Muscle layer of colon (tissue), 2 donors: ENCODE data around the gene CXCR2.
"Not testable (repeated sequence)": the region's sequence is repeated elsewhere in the genome, so short reads cannot be mapped to it uniquely, and the experiment has no call there.

Experiments
- H3K27ac ChIP-seq: one replicate; pipeline ENCODE4 v1.7.0; 2013; ENCODE audit warnings: low read depth, mild to moderate bottlenecking, low read length, moderate library complexity
- H3K27me3 ChIP-seq, 2 donors: one replicate each; pipeline ENCODE4 v1.7.0; 2013; ENCODE audit warnings: low read length in 2 of 2, mild to moderate bottlenecking in 2 of 2; ENCODE audit not compliant: insufficient read depth in 2 of 2, control insufficient read depth in 1 of 2
- H3K36me3 ChIP-seq: one replicate; pipeline ENCODE4 v1.7.0; 2013; ENCODE audit warnings: mild to moderate bottlenecking, low read length; ENCODE audit not compliant: insufficient read depth
- H3K4me1 ChIP-seq: one replicate; pipeline ENCODE4 v1.7.0; 2013; ENCODE audit warnings: mild to moderate bottlenecking, low read length; ENCODE audit not compliant: insufficient read depth
- H3K4me3 ChIP-seq, 2 donors: one replicate each; pipeline ENCODE4 v1.7.0; 2013; ENCODE audit warnings: low read length in 2 of 2, low read depth in 1 of 2, mild to moderate bottlenecking in 1 of 2, moderate library complexity in 1 of 2
- H3K9ac ChIP-seq: one replicate; pipeline ENCODE4 v1.7.0; 2013; ENCODE audit warnings: low read length
- H3K9me3 ChIP-seq: one replicate; pipeline ENCODE4 v1.7.0; 2013; ENCODE audit warnings: mild to moderate bottlenecking, low read length
- donor health status: abdominal sarcoma.
- donor health status: Adenocarcinoma of cecum.

CXCR2 gene

GRCh38 chr2:218168016-218168415 lies 42.2 kb downstream of the CXCR2 start:
- H3K4me3 ChIP-seq, result no peak overlapping the region
- H3K4me1 ChIP-seq, result no peaks in the 10 kb centered on the region
- H3K27me3 ChIP-seq, result no peaks in the 10 kb centered on the region
- no peak overlapping the region for H3K9ac ChIP-seq
- no peaks in the 10 kb centered on the region for H3K36me3 ChIP-seq
- no peak overlapping the region for H3K27ac ChIP-seq
- no peaks in the 10 kb centered on the region for H3K9me3 ChIP-seq

DNA sequence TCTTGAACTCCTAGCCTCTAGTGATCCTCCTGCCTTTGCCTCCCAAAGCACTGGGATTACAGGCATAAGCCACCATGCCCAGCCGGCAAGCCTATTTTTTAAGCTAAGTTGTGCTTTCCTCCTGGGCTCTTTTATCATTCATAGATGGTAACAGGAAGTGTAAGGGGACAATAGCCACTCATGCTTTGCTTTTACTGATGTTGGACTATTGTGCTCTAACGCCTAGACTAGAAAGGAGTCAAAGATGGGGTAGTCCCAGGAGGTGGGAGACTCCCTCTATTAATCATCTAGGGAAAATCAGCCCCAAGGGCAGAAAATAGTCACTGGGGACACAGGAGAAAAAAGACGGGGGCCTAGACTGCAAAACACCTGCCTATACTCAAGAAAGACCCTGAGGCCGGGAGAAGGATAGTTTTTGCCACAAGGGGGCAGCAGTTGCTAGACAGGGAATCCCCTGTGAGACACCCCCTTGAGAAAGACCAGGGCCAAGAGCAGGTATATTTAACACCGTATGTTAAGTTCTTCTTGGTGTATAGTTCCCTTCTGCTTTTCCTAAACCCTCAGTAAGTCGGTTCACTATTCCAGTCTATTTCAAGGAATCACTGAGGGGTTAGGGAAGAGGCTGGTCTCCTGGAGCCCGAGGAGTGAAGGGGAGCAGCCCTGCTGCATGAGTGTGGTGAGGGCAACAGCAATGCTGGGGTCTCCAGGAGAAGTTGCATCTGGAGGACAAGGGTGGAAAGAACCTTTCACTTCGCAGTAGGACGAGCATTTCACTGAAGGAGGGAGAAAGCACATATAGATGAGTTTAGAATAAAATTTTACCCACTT lies 43.0 kb downstream of the CXCR2 start:
- no peaks in the 10 kb centered on the region for H3K36me3 ChIP-seq
- no peak overlapping the region for H3K27ac ChIP-seq
- H3K9me3 ChIP-seq, result no peaks in the 10 kb centered on the region
- H3K27me3 ChIP-seq, result no peaks in the 10 kb centered on the region
- H3K4me1 ChIP-seq, result no peaks in the 10 kb centered on the region
- H3K9ac ChIP-seq, result no peak overlapping the region
- no peak overlapping the region for H3K4me3 ChIP-seq

- H3K27me3 ChIP-seq, result no peaks in the 10 kb centered on the region
- H3K4me1 ChIP-seq, result no peaks in the 10 kb centered on the region
- H3K9ac ChIP-seq, result no peak overlapping the region
- H3K36me3 ChIP-seq, result no peaks in the 10 kb centered on the region
- H3K4me3 ChIP-seq, result no peak overlapping the region
- H3K27ac ChIP-seq, result no peak overlapping the region
- no peaks in the 10 kb centered on the region for H3K9me3 ChIP-seq
Measured at GRCh38 chr2:218169757-218170546, 44.1 kb downstream of the CXCR2 start.

DNA sequence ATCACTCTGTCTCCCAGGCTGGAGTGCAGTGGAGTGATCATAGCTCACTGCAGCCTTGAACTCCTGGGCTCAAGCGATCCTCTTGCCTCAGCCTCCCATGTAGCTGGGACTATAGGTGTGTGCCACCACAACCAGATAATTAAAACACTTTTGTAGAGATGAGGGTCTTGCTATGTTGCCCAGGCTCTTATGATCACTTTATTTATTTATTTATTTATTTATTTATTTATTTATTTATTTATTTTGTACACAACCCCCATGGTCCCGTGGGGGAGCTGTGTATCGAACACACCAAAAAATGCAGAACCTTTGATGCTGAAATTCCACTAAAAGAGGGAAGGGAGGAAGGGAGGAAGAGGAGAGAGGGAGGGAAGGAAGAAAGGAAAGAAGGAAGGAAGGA lies 45.9 kb downstream of the CXCR2 start:
- H3K27ac ChIP-seq, H3K4me1 ChIP-seq, H3K9me3 ChIP-seq, H3K4me3 ChIP-seq, H3K36me3 ChIP-seq, H3K9ac ChIP-seq, H3K27me3 ChIP-seq: not testable (repeated sequence)

GRCh38 chr2:218172845-218173244 lies 47.0 kb downstream of the CXCR2 start:
- Histone ChIP-seq H3K4me1 (no peaks in the 10 kb centered on the region), H3K27ac (no peak overlapping the region), H3K4me3 (no peak overlapping the region), H3K27me3 (no peaks in the 10 kb centered on the region), H3K9me3 (no peaks in the 10 kb centered on the region), H3K9ac (no peak overlapping the region), H3K36me3 (no peaks in the 10 kb centered on the region)

GRCh38 chr2:218179782-218180181 lies 54.0 kb downstream of the CXCR2 start:
- no peak overlapping the region for H3K4me3 ChIP-seq
- H3K9ac ChIP-seq, result no peak overlapping the region
- no peak overlapping the region for H3K27ac ChIP-seq
- peaks cover 6% of the 10 kb centered on the region for H3K4me1 ChIP-seq
- H3K9me3 ChIP-seq, result no peaks in the 10 kb centered on the region
- H3K27me3 ChIP-seq, result no peaks in the 10 kb centered on the region
- H3K36me3 ChIP-seq, result no peaks in the 10 kb centered on the region

DNA sequence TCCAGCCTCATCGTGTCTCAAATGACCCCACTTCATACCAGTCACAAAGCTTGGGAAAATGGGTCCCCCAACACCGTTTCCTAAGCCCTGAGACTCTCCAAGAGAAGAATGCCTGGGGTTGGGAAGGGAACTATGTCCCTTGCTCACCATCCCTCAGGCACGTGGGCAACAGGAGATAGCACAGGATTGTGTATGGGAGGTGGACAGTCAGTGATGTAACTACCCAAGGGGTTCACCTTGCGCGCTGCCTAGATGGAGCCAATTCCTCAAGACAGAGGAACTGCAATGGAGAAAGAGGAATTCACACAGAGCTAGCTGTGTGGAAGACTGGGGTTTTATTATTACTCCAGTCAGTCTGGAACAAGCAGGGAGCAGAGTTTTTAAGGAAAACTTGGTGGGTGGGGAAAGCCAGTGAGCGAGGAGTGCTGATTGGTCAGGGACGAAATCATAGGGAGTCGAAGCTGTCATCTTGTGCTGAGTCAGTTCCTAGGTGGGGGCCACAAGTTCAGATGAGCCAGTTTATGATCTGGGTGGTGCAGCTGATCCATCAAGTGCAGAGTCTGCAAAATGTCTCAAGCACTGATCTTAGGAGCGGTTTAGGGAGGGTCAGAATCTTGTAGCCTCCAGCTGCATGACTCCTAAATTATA lies 54.8 kb downstream of the CXCR2 start:
- H3K27ac ChIP-seq, result no peak overlapping the region
- no peak overlapping the region for H3K9ac ChIP-seq
- H3K4me3 ChIP-seq, result no peak overlapping the region
- no peaks in the 10 kb centered on the region for H3K27me3 ChIP-seq
- peaks cover 6% of the 10 kb centered on the region for H3K4me1 ChIP-seq
- H3K36me3 ChIP-seq, result no peaks in the 10 kb centered on the region
- H3K9me3 ChIP-seq, result no peaks in the 10 kb centered on the region

- H3K4me3 ChIP-seq, result no peak overlapping the region
- no peak overlapping the region for H3K9ac ChIP-seq
- no peaks in the 10 kb centered on the region for H3K27me3 ChIP-seq
- no peaks in the 10 kb centered on the region for H3K36me3 ChIP-seq
- no peaks in the 10 kb centered on the region for H3K9me3 ChIP-seq
- peaks cover 34% of the 10 kb centered on the region for H3K4me1 ChIP-seq
- H3K27ac ChIP-seq, result no peak overlapping the region
Measured at GRCh38 chr2:218184331-218184730, 58.5 kb downstream of the CXCR2 start.

DNA sequence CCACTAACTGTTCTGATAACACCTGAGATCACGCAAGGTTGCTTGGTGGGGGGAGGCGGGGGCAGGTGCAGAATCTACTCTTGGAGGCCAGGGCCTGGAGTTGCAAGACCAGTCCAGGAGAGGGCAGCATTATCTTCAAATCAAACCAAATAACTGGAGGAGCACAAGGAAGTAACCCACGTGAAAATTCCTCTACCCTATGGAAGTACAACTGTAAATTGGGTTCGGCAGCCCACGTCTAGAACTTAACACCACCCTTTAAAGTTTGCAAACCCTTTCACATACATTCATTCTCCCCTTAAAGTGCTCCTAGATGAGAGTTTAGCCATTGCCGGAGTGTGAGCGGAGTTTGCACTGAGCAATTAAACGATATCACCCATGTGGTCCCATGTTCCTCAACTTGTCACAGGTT lies 60.5 kb downstream of the CXCR2 start:
- Histone ChIP-seq H3K27ac (peak overlapping the region; percentile 82), H3K27me3 (no peaks in the 10 kb centered on the region), H3K9ac (no peak overlapping the region), H3K4me1 (peaks cover 34% of the 10 kb centered on the region), H3K9me3 (no peaks in the 10 kb centered on the region), H3K4me3 (peak overlapping the region in 1 of 2 donors; percentile 10), H3K36me3 (no peaks in the 10 kb centered on the region)
